ENCODE results near the gene SPDEF.

DNA sequence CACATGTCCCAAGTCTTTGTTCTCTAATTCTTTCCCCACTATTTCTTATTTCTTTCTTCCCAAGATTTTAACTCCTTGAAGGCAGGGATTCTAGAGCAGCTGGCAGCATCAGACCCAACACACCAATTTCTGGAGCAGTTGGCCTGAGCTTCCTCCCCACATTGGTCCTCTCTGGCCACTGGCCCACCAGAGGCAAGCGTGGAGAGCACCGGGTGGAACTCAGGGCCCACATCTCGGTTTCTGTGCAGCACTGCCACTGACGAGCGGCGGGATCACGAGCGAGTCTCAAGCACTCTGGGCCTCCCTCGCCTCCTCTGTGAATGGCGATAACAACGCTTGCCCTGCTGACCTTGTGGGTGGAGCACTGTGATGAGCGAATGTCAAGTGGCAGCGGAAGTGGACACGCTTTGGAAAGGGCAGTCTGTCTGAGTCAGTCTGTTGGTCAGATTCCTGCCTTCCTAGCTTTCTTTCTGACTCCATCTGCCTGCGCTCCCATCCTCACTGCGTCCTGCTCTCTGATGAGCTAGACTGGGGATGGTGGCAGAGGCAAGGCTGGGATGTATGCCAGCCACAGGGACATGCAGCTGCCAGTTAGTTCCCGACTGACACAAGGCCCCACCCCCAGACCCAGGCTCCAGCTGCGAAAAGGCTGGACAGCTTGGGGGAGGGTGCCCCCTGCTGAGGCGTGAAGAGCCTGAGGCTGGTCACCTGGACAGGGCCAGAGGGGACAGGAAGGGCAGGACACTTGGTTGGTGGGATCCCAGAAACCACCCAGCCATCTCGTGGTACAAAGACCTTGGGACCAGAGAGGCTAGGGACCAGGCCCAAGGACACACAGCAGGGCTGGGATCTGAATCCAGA lies 4.5 kb upstream of the SPDEF start:
- TF ChIP-seq POLR2A (IDR thresholded peaks at IDR 0.05): no peak
- TF ChIP-seq, protein P1, sequence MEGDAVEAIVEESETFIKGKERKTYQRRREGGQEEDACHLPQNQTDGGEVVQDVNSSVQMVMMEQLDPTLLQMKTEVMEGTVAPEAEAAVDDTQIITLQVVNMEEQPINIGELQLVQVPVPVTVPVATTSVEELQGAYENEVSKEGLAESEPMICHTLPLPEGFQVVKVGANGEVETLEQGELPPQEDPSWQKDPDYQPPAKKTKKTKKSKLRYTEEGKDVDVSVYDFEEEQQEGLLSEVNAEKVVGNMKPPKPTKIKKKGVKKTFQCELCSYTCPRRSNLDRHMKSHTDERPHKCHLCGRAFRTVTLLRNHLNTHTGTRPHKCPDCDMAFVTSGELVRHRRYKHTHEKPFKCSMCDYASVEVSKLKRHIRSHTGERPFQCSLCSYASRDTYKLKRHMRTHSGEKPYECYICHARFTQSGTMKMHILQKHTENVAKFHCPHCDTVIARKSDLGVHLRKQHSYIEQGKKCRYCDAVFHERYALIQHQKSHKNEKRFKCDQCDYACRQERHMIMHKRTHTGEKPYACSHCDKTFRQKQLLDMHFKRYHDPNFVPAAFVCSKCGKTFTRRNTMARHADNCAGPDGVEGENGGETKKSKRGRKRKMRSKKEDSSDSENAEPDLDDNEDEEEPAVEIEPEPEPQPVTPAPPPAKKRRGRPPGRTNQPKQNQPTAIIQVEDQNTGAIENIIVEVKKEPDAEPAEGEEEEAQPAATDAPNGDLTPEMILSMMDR (IDR thresholded peaks at IDR 0.05): no peak
- TF ChIP-seq EP300 (IDR thresholded peaks at IDR 0.05): no peak
